Measurements from ENCODE around the gene PAX8. TPM values are rescaled to one million over a fixed set of nuclear protein-coding genes. Genes with fewer than 3 reads are reported as not detected.
"Not testable (repeated sequence)": the region's sequence is repeated elsewhere in the genome, so short reads cannot be mapped to it uniquely, and the experiment has no call there.

Gene PAX8
- polyA plus RNA-seq, 1 of the 3 experiments (the other 2 are of a cell fraction): 0.23 TPM

- H4K20me1 ChIP-seq (ENCODE audit: insufficient read depth); H3K79me2 ChIP-seq (ENCODE audit: insufficient read depth); H3F3A ChIP-seq (replicated peaks; ENCODE audit: insufficient read depth); H3K9me2 ChIP-seq; H3K4me2 ChIP-seq; DNase-seq; H3K4me3 ChIP-seq (ENCODE audit: low read depth in 2 of 2, low read length in 1 of 2); H2AFZ ChIP-seq (ENCODE audit: low read depth); POLR2A ChIA-PET; H3K4me1 ChIP-seq (ENCODE audit: control insufficient read depth in 1 of 2, insufficient read depth in 2 of 2, low read depth in 1 of 2, low read length in 1 of 2); H3K36me3 ChIP-seq (replicated peaks in 1 of 2; ENCODE audit: control insufficient read depth in 1 of 2, insufficient read depth in 2 of 2, low read length in 1 of 2); H3K9me3 ChIP-seq; H3K27ac ChIP-seq (ENCODE audit: low read depth in 2 of 2, low read length in 1 of 2); H3K9ac ChIP-seq: not testable (repeated sequence)
- 28% methylated on average over 3 of the region's 3 CpGs for WGBS (ENCODE audit: low lambda C conversion rate)
- peaks cover 32% of the 10 kb centered on the region for H3K27me3 ChIP-seq (ENCODE audit: insufficient read depth)
- CTCF ChIA-PET: interaction anchor here (0.8 kb wide), 1 partner anchor 115 kb away, joined by 3 read pairs; no protein-coding TSS in a partner anchor
Observed at GRCh38 chr2:113314176-113314575, 35.5 kb upstream of the PAX8 start.

GRCh38 chr2:113311781-113312180, 33.1 kb upstream of the PAX8 start:
- H3K79me2 ChIP-seq (ENCODE audit: insufficient read depth); H2AFZ ChIP-seq (ENCODE audit: low read depth); CTCF ChIA-PET; H3K4me1 ChIP-seq (ENCODE audit: control insufficient read depth in 1 of 2, insufficient read depth in 2 of 2, low read depth in 1 of 2, low read length in 1 of 2); H3K9me2 ChIP-seq; H4K20me1 ChIP-seq (ENCODE audit: insufficient read depth); H3K4me3 ChIP-seq (ENCODE audit: low read depth in 2 of 2, low read length in 1 of 2); H3K4me2 ChIP-seq; H3K27ac ChIP-seq (ENCODE audit: low read depth in 2 of 2, low read length in 1 of 2); H3K9ac ChIP-seq; H3F3A ChIP-seq (replicated peaks; ENCODE audit: insufficient read depth); POLR2A ChIA-PET; H3K36me3 ChIP-seq (replicated peaks in 1 of 2; ENCODE audit: control insufficient read depth in 1 of 2, insufficient read depth in 2 of 2, low read length in 1 of 2); DNase-seq; H3K9me3 ChIP-seq: not testable (repeated sequence)
- peaks cover 34% of the 10 kb centered on the region for H3K27me3 ChIP-seq (ENCODE audit: insufficient read depth)
- 33% methylated on average over 1 of the region's 1 CpG for WGBS (ENCODE audit: low lambda C conversion rate)

DNA sequence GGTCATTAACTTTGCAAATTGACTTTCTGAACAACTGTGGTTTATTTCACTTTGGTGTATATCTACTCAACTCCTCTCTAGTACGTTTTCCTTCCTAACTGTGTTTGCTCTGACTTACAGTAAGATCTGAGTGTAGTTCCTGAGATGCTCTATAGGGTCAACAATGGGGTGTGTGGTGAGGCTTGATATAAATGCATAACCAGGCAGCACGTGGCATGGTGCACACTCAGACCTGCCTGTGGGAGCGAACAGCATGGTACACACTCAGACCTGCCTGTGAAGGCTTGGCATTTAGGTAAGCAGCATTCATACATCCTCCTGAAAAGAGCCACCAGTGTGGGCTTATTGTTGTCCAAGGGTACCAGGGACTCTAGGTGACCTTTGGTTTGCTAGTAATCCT, 32.5 kb upstream of the PAX8 start:
- POLR2A ChIA-PET; H4K20me1 ChIP-seq (ENCODE audit: insufficient read depth): not testable (repeated sequence)

DNA sequence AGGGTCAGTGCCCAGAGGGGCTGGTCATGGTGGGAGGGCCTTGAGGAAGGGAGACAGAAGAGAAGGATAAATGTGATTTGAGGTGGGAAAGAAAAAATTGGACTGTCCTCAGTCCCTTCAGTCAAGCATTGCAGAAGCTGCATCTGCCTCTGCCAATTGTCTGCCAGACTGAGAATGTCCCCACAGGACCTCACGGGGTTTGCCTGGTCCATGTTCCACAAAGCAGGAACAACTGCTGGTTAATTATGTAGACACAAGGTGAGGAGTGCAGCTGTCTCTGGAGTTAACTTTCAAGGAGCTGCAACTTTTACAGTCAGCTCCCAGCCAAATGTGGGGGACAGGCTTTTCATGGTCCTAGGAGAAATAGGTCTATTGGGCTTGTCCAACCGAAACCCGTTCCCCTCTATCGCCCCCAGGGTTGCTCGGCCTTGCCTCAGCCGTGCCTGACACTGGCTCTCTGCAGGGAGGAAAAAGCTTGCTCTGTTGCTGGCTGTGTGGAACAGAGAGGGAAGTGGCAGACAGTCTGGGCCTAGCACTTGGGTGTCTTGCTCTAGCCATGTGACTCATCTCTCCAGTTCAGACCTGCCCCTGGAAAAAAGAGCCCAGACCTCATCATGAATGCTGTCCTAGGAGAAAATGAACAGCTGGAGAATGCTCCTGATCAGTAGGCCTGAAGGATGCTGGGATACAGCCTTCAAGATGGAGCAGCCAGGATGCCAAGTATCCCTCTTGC, 31.1 kb upstream of the PAX8 start:
- 54% methylated on average over 6 of the region's 6 CpGs for WGBS (ENCODE audit: low lambda C conversion rate)
- Histone ChIP-seq H2AFZ (ENCODE audit: low read depth) (no peak overlapping the region), H3K9ac (no peak overlapping the region), H3K27me3 (ENCODE audit: insufficient read depth) (peaks cover 21% of the 10 kb centered on the region; the same call in 1 of the 2 replicates), H3K27ac (ENCODE audit: low read depth in 2 of 2, low read length in 1 of 2) (no peak overlapping the region), H3K4me3 (ENCODE audit: low read depth in 2 of 2, low read length in 1 of 2) (no peak overlapping the region), H3K4me2 (no peak overlapping the region), H3F3A (replicated peaks; ENCODE audit: insufficient read depth) (no peaks in the 10 kb centered on the region), H3K79me2 (ENCODE audit: insufficient read depth) (no peaks in the 10 kb centered on the region), H3K36me3 (replicated peaks in 1 of 2; ENCODE audit: control insufficient read depth in 1 of 2, insufficient read depth in 2 of 2, low read length in 1 of 2) (no peaks in the 10 kb centered on the region), H3K4me1 (ENCODE audit: control insufficient read depth in 1 of 2, insufficient read depth in 2 of 2, low read depth in 1 of 2, low read length in 1 of 2) (no peaks in the 10 kb centered on the region), H3K9me3 (no peaks in the 10 kb centered on the region), H3K9me2 (no peaks in the 10 kb centered on the region), H4K20me1 (ENCODE audit: insufficient read depth) (no peaks in the 10 kb centered on the region)
- DNase-seq: no peak
- ChIA-PET POLR2A (no interaction called here), CTCF (no interaction called here)
- TF ChIP-seq ZBTB33 (IDR thresholded peaks at IDR 0.05; ENCODE audit: borderline replicate concordance, low read depth): no peak
- TF ChIP-seq, protein P1, sequence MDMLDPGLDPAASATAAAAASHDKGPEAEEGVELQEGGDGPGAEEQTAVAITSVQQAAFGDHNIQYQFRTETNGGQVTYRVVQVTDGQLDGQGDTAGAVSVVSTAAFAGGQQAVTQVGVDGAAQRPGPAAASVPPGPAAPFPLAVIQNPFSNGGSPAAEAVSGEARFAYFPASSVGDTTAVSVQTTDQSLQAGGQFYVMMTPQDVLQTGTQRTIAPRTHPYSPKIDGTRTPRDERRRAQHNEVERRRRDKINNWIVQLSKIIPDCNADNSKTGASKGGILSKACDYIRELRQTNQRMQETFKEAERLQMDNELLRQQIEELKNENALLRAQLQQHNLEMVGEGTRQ (IDR thresholded peaks at IDR 0.05; ENCODE audit: borderline replicate concordance, low read depth, low read length): no peak
- no peak for TF ChIP-seq RCOR1 (IDR thresholded peaks at IDR 0.05; ENCODE audit: low read length)
- no peak for TF ChIP-seq YY1 (IDR thresholded peaks at IDR 0.05; ENCODE audit: low read depth)
- TF ChIP-seq MXI1 (IDR thresholded peaks at IDR 0.05; ENCODE audit: low read depth, low read length): no peak
- TF ChIP-seq EP300 (IDR thresholded peaks at IDR 0.05; ENCODE audit: borderline replicate concordance in 1 of 2, low read depth in 1 of 2, low read length in 1 of 2): no peak
- TF ChIP-seq, protein P2, sequence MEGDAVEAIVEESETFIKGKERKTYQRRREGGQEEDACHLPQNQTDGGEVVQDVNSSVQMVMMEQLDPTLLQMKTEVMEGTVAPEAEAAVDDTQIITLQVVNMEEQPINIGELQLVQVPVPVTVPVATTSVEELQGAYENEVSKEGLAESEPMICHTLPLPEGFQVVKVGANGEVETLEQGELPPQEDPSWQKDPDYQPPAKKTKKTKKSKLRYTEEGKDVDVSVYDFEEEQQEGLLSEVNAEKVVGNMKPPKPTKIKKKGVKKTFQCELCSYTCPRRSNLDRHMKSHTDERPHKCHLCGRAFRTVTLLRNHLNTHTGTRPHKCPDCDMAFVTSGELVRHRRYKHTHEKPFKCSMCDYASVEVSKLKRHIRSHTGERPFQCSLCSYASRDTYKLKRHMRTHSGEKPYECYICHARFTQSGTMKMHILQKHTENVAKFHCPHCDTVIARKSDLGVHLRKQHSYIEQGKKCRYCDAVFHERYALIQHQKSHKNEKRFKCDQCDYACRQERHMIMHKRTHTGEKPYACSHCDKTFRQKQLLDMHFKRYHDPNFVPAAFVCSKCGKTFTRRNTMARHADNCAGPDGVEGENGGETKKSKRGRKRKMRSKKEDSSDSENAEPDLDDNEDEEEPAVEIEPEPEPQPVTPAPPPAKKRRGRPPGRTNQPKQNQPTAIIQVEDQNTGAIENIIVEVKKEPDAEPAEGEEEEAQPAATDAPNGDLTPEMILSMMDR (IDR thresholded peaks at IDR 0.05): no peak
- no peak for TF ChIP-seq FOSL2 (IDR thresholded peaks at IDR 0.05; ENCODE audit: borderline replicate concordance, low read depth)
- no peak for TF ChIP-seq JUND (IDR thresholded peaks at IDR 0.05)
- no peak for TF ChIP-seq FOXJ3 (CRISPR knock-in tag; IDR thresholded peaks at IDR 0.05)

More for the DNA sequence above, 32.5 kb upstream of the PAX8 start:
- CTCF ChIA-PET: interaction anchor here (1.1 kb wide), 1 partner anchor 63 kb away, joined by 3 read pairs; no protein-coding TSS in a partner anchor
- not testable (repeated sequence) for H3K4me2 ChIP-seq; H2AFZ ChIP-seq (ENCODE audit: low read depth); DNase-seq; H3K79me2 ChIP-seq (ENCODE audit: insufficient read depth); H3K9me3 ChIP-seq; H3K4me1 ChIP-seq (ENCODE audit: control insufficient read depth in 1 of 2, insufficient read depth in 2 of 2, low read depth in 1 of 2, low read length in 1 of 2); H3K9me2 ChIP-seq; H3F3A ChIP-seq (replicated peaks; ENCODE audit: insufficient read depth); H3K27ac ChIP-seq (ENCODE audit: low read depth in 2 of 2, low read length in 1 of 2); H3K4me3 ChIP-seq (ENCODE audit: low read depth in 2 of 2, low read length in 1 of 2); H3K9ac ChIP-seq; H3K36me3 ChIP-seq (replicated peaks in 1 of 2; ENCODE audit: control insufficient read depth in 1 of 2, insufficient read depth in 2 of 2, low read length in 1 of 2)
- 40% methylated on average over 2 of the region's 3 CpGs for WGBS (ENCODE audit: low lambda C conversion rate)
- peaks cover 29% of the 10 kb centered on the region for H3K27me3 ChIP-seq (ENCODE audit: insufficient read depth)
